GM12873 (cell line): ENCODE data around the gene SLC9A9.

ENCODE experiments used
- CTCF ChIP-seq: IDR thresholded peaks from 2 replicates; pipeline ENCODE4 v1.5.1; 2012; ENCODE audit warnings: low read depth, mild to moderate bottlenecking, moderate library complexity, low read length, control low read depth; ENCODE audit not compliant: insufficient read depth; ENCODE audit errors: missing control alignments

Gene SLC9A9

GRCh38 chr3:143326983-143327778 lies 521.1 kb downstream of the SLC9A9 start:
- TF ChIP-seq CTCF = no peak

GRCh38 chr3:143321058-143321769 lies 527.1 kb downstream of the SLC9A9 start:
- TF ChIP-seq CTCF = no peak

GRCh38 chr3:143315766-143316165 lies 532.5 kb downstream of the SLC9A9 start:
- TF ChIP-seq CTCF = no peak

GRCh38 chr3:143314251-143315093 lies 533.8 kb downstream of the SLC9A9 start:
- no peak for TF ChIP-seq CTCF

- TF ChIP-seq CTCF = no peak
Measured at GRCh38 chr3:143313893-143314188, 534.4 kb downstream of the SLC9A9 start.

- TF ChIP-seq CTCF = no peak
Measured at GRCh38 chr3:143313025-143313892, 535.0 kb downstream of the SLC9A9 start.
